Neural progenitor cell (in vitro differentiated cells): ENCODE data around the gene ZFYVE21.

Experiments
- CTCF ChIP-seq: fragments of 200-600 bp; sonication (generic); IDR thresholded peaks from 2 replicates; pipeline ENCODE4 v1.5.1; 2017; ENCODE audit warnings: antibody characterized with exemption, mild to moderate bottlenecking
- EZH2phosphoT487 ChIP-seq: fragments of 200-600 bp; sonication (generic); IDR thresholded peaks from 2 replicates; pipeline ENCODE4 v1.6.1; 2017; ENCODE audit warnings: antibody characterized with exemption

GRCh38 chr14:103667671-103668070, 47.9 kb upstream of the ZFYVE21 start:
- TF ChIP-seq CTCF, result no peak
- no peak for TF ChIP-seq EZH2phosphoT487
